HG03045 (cell line): Measurements from ENCODE around the gene PCDHGA1.
"Not testable (repeated sequence)": the region's sequence is repeated elsewhere in the genome, so short reads cannot be mapped to it uniquely, and the experiment has no call there.

Experiments used
- ATAC-seq: cut with Tn5 transposase; IDR thresholded peaks from one replicate; pipeline ENCODE4 v1.9.1; 2021; ENCODE audit warnings: mild to moderate bottlenecking, moderate library complexity; ENCODE audit not compliant: unreplicated experiment

The PCDHGA1 gene

GRCh38 chr5:141382469-141383294, 52.4 kb downstream of the PCDHGA1 start, which contains the start of gene PCDHGA7:
Gene PCDHGA7 (plus strand): TSS chr5:141382742. CDS start chr5:141382900, 158 bp downstream.
- ATAC-seq: no peak

- ATAC-seq: no peak
These were observed 53.0 kb downstream of the PCDHGA1 start for GRCh38 chr5:141383345-141383744.

- ATAC-seq: no peak
These were observed 54.4 kb downstream of the PCDHGA1 start for GRCh38 chr5:141384471-141385267.

GRCh38 chr5:141387557-141388311, 57.4 kb downstream of the PCDHGA1 start, which contains the start of gene PCDHGB4:
Gene PCDHGB4 (plus strand): TSS chr5:141387698. CDS start chr5:141387885, 187 bp downstream.
- not testable (repeated sequence) for ATAC-seq

DNA sequence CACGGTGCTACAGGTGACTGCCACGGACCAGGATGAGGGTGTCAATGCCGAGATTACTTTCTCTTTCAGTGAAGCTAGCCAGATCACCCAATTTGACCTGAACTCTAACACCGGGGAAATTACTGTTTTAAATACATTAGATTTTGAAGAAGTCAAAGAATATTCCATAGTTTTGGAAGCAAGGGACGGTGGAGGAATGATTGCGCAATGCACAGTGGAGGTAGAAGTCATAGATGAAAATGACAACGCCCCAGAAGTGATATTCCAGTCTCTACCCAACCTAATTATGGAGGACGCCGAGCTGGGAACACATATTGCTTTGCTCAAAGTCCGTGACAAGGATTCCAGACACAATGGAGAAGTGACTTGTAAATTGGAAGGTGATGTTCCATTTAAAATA, 58.3 kb downstream of the PCDHGA1 start:
- ATAC-seq: no peak

- ATAC-seq: no peak
These were observed 59.1 kb downstream of the PCDHGA1 start for GRCh38 chr5:141389153-141390042.

DNA sequence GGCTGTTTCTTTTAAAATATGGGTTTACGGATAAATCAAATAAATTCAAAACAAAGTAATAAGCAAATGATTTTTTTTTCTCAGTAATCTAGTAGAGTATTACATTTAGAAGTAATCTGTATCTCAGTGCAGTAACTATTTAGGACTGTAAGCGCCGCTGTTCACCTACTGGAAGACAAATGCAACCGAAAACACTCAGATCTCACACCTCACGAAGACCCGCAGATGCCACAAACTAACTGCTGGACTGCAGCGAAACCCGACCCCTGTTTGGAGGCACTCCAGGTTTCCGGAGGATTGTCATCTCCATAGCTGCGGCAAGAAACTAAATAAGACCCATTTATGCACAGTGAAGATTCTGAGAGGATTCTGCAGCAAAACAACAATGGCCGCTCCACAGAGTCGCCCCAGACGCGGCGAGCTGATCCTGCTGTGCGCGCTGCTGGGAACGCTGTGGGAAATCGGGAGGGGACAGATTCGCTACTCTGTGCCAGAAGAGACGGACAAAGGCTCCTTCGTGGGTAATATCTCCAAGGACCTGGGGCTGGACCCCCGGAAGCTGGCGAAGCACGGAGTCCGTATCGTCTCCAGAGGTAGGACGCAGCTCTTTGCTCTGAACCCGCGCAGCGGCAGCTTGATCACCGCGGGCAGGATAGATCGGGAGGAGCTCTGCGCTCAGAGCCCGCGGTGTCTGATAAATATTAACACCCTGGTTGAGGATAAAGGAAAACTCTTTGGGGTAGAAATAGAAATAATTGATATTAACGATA, 62.3 kb downstream of the PCDHGA1 start, which contains the start of gene PCDHGA8:
Gene PCDHGA8 (plus strand): TSS at position 205 of the 770 bp plus-strand sequence. CDS start 181 bp downstream, at position 386.
- no peak for ATAC-seq

DNA sequence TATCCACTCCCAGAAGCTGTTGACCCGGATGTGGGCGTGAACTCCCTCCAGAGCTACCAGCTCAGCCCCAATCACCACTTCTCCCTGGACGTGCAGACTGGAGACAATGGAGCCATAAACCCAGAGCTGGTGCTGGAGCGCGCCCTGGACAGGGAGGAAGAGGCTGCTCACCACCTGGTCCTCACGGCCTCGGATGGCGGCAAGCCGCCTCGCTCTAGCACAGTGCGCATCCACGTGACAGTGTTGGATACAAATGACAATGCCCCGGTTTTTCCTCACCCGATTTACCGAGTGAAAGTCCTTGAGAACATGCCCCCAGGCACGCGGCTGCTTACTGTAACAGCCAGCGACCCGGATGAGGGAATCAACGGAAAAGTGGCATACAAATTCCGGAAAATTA, 63.0 kb downstream of the PCDHGA1 start:
- no peak for ATAC-seq

GRCh38 chr5:141394401-141395187, 64.3 kb downstream of the PCDHGA1 start:
- not testable (repeated sequence) for ATAC-seq

DNA sequence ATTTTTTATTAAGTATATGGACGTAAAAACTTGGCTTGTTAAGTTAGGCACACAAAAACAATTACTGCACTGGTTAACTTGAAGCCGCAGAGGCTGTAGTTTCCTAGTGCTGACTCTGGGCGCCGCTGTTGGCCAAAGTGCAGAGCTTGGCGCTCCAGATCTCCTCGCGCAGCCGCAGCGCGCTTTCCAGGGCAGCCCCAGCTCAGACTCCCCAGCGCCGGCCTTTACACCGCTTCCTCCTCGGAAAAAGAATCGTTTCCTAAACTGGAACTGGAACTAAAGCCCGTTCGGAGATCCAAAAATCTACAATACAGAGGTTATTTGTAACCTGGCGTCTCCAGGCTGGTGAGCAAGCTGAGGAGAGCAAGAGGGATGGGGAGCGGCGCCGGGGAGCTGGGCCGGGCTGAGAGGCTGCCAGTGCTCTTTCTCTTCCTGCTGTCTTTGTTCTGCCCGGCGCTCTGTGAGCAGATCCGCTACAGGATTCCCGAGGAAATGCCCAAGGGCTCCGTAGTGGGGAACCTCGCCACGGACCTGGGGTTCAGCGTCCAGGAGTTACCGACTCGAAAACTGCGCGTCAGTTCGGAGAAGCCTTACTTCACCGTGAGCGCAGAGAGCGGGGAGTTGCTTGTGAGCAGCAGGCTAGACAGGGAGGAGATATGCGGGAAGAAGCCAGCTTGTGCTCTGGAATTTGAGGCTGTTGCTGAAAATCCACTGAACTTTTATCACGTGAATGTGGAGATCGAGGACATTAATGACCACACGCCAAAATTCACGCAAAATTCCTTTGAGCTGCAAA, 67.6 kb downstream of the PCDHGA1 start, which contains the start of gene PCDHGB5:
Gene PCDHGB5 (plus strand): TSS at position 192 of the 796 bp plus-strand sequence. CDS start 181 bp downstream, at position 373.
- peak; percentile 90 for ATAC-seq

DNA sequence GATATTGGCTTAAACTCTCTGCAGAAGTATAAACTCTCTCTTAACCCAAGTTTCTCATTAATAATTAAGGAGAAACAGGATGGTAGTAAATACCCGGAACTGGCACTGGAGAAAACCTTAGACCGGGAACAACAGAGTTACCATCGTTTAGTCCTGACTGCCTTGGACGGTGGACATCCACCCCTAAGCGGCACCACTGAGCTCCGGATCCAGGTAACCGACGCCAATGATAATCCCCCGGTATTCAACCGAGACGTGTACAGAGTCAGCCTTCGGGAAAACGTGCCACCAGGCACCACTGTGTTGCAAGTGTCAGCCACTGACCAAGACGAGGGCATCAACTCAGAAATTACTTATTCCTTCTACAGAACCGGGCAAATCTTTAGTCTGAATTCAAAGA, 68.3 kb downstream of the PCDHGA1 start:
- ATAC-seq: no peak

DNA sequence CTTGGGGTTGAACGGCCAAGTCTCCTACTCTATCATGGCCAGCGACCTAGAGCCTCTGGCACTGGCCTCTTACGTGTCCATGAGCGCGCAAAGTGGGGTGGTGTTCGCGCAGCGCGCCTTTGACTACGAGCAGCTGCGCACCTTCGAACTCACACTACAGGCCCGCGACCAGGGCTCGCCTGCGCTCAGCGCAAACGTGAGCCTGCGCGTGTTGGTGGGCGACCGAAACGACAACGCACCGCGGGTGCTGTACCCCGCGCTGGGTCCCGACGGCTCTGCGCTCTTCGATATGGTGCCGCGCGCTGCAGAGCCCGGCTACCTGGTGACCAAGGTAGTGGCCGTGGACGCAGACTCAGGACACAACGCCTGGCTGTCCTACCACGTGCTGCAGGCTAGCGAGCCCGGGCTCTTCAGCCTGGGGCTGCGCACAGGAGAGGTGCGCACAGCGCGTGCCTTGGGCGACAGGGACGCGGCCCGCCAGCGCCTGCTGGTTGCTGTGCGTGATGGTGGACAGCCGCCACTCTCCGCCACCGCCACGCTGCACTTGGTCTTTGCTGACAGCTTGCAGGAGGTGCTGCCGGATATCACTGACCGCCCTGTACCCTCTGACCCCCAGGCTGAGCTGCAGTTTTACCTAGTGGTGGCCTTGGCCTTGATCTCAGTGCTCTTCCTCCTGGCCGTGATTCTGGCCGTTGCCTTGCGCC, 69.4 kb downstream of the PCDHGA1 start:
- no peak for ATAC-seq

DNA sequence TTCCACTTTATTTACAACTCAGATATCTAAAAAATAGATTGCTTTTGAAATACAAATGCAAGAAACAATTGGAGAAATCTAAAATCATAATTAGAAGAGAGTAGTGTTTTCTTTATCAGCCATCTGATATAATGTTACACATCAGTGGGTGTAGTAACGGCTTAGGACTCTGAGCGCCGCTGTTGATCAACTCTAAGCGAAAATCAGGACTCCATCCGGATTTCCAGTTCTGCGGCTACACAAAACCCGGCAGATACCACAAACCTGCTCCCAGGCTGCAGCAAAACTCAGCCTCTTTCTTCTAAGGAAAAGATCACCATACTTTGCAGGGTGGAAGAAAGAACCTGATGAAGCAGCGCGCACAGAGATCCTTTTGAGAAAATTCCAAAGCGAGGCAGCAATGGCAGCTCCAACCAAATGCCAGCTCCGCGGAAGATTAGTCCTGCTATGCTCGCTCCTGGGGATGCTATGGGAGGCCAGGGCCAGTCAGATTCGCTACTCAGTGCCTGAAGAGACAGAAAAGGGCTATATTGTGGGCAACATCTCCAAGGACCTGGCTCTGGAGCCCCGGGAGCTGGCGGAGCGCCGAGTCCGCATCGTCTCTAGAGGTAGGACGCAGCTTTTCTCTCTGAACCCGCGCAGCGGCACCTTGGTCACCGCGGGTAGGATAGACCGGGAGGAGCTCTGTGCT, 72.4 kb downstream of the PCDHGA1 start, which contains the start of gene PCDHGA9:
Gene PCDHGA9 (plus strand): TSS at position 226 of the 691 bp plus-strand sequence. CDS start 175 bp downstream, at position 401.
- ATAC-seq: no peak

GRCh38 chr5:141403387-141403786, 73.1 kb downstream of the PCDHGA1 start:
- ATAC-seq: no peak

- not testable (repeated sequence) for ATAC-seq
These were observed 77.6 kb downstream of the PCDHGA1 start, which contains the start of gene PCDHGB6 for GRCh38 chr5:141407790-141408505. Gene PCDHGB6 (plus strand): TSS chr5:141408021. CDS start chr5:141408203, 182 bp downstream.
